DND-41 (cell line): ENCODE data around the gene TLNRD1.

Experiments
- ATAC-seq: fragments of 200-7000 bp; cut with Tn5 transposase; 3 replicates; pipeline ENCODE4 v1.9.1; 2021; ENCODE audit warnings: low read depth; ENCODE audit not compliant: insufficient read depth
- DNase-seq: peaks from one replicate; pipeline ENCODE4 v3.0.0-alpha.2; 2020
- H2AFZ ChIP-seq: 2 replicates; pipeline ENCODE4 v1.6.0; 2012; ENCODE audit warnings: low read depth, low read length
- H3K27ac ChIP-seq: 2 replicates; pipeline ENCODE4 v1.5.1; 2012; ENCODE audit warnings: low read length, inconsistent platforms
- H3K27me3 ChIP-seq: fragments of 200-600 bp; sonication (generic); 2 replicates; pipeline ENCODE4 v1.6.0; 2012; ENCODE audit warnings: low read length, mild to moderate bottlenecking, inconsistent platforms; ENCODE audit not compliant: insufficient read depth, poor library complexity
- H3K36me3 ChIP-seq: 2 replicates; pipeline ENCODE4 v1.5.1; 2012; ENCODE audit warnings: low read length, inconsistent platforms; ENCODE audit not compliant: insufficient read depth
- H3K4me1 ChIP-seq: 2 replicates; pipeline ENCODE4 v1.5.1; 2012; ENCODE audit warnings: mild to moderate bottlenecking, low read length; ENCODE audit not compliant: insufficient read depth
- H3K4me2 ChIP-seq: 2 replicates; pipeline ENCODE4 v1.6.0; 2012; ENCODE audit warnings: mild to moderate bottlenecking, moderate library complexity, low read length, inconsistent platforms; ENCODE audit not compliant: insufficient read depth
- H3K4me3 ChIP-seq, 2 experiments: fragments of 200-600 bp in 1 of 2; shearing (Covaris generic) in 1 of 2; 2 replicates each; pipeline ENCODE4 v1.5.1; 2012 to 2016; ENCODE audit warnings: inconsistent platforms in 2 of 2, low read length in 2 of 2, mild to moderate bottlenecking in 2 of 2, low read depth in 1 of 2, moderate library complexity in 1 of 2
- H3K79me2 ChIP-seq: 2 replicates; pipeline ENCODE4 v1.6.0; 2012; ENCODE audit warnings: low read length, inconsistent platforms; ENCODE audit not compliant: insufficient read depth
- H3K9ac ChIP-seq: 2 replicates; pipeline ENCODE4 v1.6.0; 2012; ENCODE audit warnings: low read depth, mild to moderate bottlenecking, inconsistent platforms, low read length, moderate library complexity
- H3K9me3 ChIP-seq: 2 replicates; pipeline ENCODE4 v1.5.1; 2012; ENCODE audit warnings: low read length, moderate library complexity, mild to moderate bottlenecking, inconsistent platforms; ENCODE audit not compliant: insufficient read depth, severe bottlenecking
- H4K20me1 ChIP-seq: 2 replicates; pipeline ENCODE4 v1.6.0; 2012; ENCODE audit warnings: low read length; ENCODE audit not compliant: insufficient read depth
- CTCF ChIP-seq: IDR thresholded peaks from 2 replicates; pipeline ENCODE4 v1.5.1; 2012; ENCODE audit warnings: borderline replicate concordance, low read length, moderate library complexity, mild to moderate bottlenecking; ENCODE audit not compliant: poor library complexity, severe bottlenecking; ENCODE audit errors: extremely low read depth
- EZH2 ChIP-seq: IDR thresholded peaks from 3 replicates; pipeline ENCODE4 v1.6.1; 2012; ENCODE audit warnings: borderline replicate concordance, low read depth, mild to moderate bottlenecking, moderate library complexity, low read length, inconsistent platforms; ENCODE audit not compliant: severe bottlenecking

The TLNRD1 gene

GRCh38 chr15:80990955-80991354 is 9.8 kb upstream of the TLNRD1 start:
- H3K27ac ChIP-seq = no peak overlapping the region
- peak overlapping the region; percentile 93; the same call in 1 of the 2 replicates for H3K4me2 ChIP-seq
- ATAC-seq = no peak
- TF ChIP-seq CTCF (no peak), EZH2 (no peak)
- H2AFZ ChIP-seq = no peak overlapping the region; the same call in 1 of the 2 replicates
- H3K9me3 ChIP-seq = no peaks in the 10 kb centered on the region
- H3K4me3 ChIP-seq = no peak overlapping the region
- H3K27me3 ChIP-seq = no peaks in the 10 kb centered on the region
- no peak for DNase-seq
- peaks cover 41% of the 10 kb centered on the region for H3K4me1 ChIP-seq
- peaks cover 11% of the 10 kb centered on the region; the same call in 1 of the 2 replicates for H4K20me1 ChIP-seq
- H3K9ac ChIP-seq = no peak overlapping the region
- H3K36me3 ChIP-seq = peaks cover 8% of the 10 kb centered on the region; the same call in 1 of the 2 replicates
- peaks cover 36% of the 10 kb centered on the region for H3K79me2 ChIP-seq

GRCh38 chr15:80991421-80991820 is 9.3 kb upstream of the TLNRD1 start:
- ATAC-seq (no peak), DNase-seq (peak; percentile 18)
- H3K9ac ChIP-seq = no peak overlapping the region
- no peak overlapping the region for H2AFZ ChIP-seq
- peaks cover 31% of the 10 kb centered on the region for H3K79me2 ChIP-seq
- no peaks in the 10 kb centered on the region for H3K27me3 ChIP-seq
- no peak overlapping the region for H3K4me3 ChIP-seq
- H3K9me3 ChIP-seq = no peaks in the 10 kb centered on the region
- H3K4me2 ChIP-seq = no peak overlapping the region
- H3K4me1 ChIP-seq = peaks cover 41% of the 10 kb centered on the region
- H3K27ac ChIP-seq = no peak overlapping the region
- peaks cover 11% of the 10 kb centered on the region; the same call in 1 of the 2 replicates for H4K20me1 ChIP-seq
- peak; percentile 7 for TF ChIP-seq CTCF
- no peak for TF ChIP-seq EZH2
- H3K36me3 ChIP-seq = peaks cover 8% of the 10 kb centered on the region; the same call in 1 of the 2 replicates

- no peak overlapping the region for H3K4me2 ChIP-seq
- H3K79me2 ChIP-seq = peaks cover 25% of the 10 kb centered on the region
- no peak overlapping the region for H3K27ac ChIP-seq
- H2AFZ ChIP-seq = no peak overlapping the region
- DNase-seq (no peak), ATAC-seq (no peak)
- peaks cover 2% of the 10 kb centered on the region; the same call in 1 of the 2 replicates for H3K36me3 ChIP-seq
- H3K9me3 ChIP-seq = no peaks in the 10 kb centered on the region
- no peaks in the 10 kb centered on the region for H3K27me3 ChIP-seq
- H3K4me1 ChIP-seq = peaks cover 35% of the 10 kb centered on the region
- no peak overlapping the region for H3K9ac ChIP-seq
- TF ChIP-seq CTCF (no peak), EZH2 (no peak)
- no peak overlapping the region for H3K4me3 ChIP-seq
- peaks cover 5% of the 10 kb centered on the region; the same call in 1 of the 2 replicates for H4K20me1 ChIP-seq
These were observed 8.7 kb upstream of the TLNRD1 start for GRCh38 chr15:80992006-80992405.

GRCh38 chr15:80992441-80992840 is 8.3 kb upstream of the TLNRD1 start:
- H4K20me1 ChIP-seq = peaks cover 2% of the 10 kb centered on the region; the same call in 1 of the 2 replicates
- H3K4me1 ChIP-seq = peaks cover 31% of the 10 kb centered on the region
- ATAC-seq (no peak), DNase-seq (no peak)
- no peak overlapping the region for H2AFZ ChIP-seq
- no peaks in the 10 kb centered on the region; the same call in 1 of the 2 replicates for H3K36me3 ChIP-seq
- H3K4me2 ChIP-seq = no peak overlapping the region
- no peak overlapping the region for H3K4me3 ChIP-seq
- TF ChIP-seq EZH2 (no peak), CTCF (no peak)
- no peak overlapping the region for H3K9ac ChIP-seq
- peaks cover 21% of the 10 kb centered on the region for H3K79me2 ChIP-seq
- no peaks in the 10 kb centered on the region for H3K27me3 ChIP-seq
- H3K27ac ChIP-seq = no peak overlapping the region
- no peaks in the 10 kb centered on the region for H3K9me3 ChIP-seq
